GM18520 (cell line): ENCODE results near the gene RTN4R.
"Not testable (repeated sequence)": the region's sequence is repeated elsewhere in the genome, so short reads cannot be mapped to it uniquely, and the experiment has no call there.

Experiments
- ATAC-seq: cut with Tn5 transposase; IDR thresholded peaks from one replicate; pipeline ENCODE4 v1.9.1; 2021; ENCODE audit not compliant: unreplicated experiment

Gene RTN4R

DNA sequence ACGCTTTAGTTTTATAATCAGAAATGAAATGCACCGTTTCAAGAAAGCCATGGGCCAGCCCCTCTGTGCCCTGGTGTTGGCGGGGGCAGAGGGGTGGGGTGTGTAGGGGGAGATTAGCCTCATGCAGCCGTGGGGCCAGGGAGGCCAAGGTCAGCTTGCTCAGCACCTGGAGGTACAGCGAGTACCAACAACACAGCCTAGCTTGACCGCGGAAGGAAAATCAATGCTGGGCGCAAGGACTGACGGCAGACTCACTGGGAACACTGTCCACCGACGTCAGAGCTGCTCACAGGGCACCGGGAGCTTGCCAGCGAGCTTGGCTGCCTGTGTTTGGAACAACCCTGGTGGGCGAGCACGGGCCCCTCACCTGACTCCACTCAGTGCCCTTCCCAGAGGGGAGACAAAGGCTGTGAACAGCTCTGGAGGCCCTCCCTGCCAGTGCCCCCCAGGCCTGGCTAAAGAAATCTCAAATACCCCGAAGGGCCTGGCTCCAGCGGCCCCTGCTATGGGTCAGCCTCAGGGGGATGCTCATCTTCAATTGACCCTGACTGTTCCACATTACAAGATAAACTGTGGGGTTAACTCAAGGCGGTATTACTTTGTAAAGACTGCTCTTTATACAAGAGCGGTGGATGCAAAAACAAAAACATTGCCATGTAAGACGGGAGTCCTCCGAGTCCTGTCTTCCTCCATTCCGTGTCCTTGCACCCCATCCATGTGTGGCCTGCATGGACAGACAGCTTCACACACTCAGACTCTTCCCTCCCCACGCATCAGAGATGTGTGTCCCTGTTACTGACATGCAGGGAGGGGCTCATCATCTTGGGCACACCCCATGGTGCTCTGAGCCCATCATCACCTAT lies 21.3 kb upstream of the RTN4R start:
- not testable (repeated sequence) for ATAC-seq

DNA sequence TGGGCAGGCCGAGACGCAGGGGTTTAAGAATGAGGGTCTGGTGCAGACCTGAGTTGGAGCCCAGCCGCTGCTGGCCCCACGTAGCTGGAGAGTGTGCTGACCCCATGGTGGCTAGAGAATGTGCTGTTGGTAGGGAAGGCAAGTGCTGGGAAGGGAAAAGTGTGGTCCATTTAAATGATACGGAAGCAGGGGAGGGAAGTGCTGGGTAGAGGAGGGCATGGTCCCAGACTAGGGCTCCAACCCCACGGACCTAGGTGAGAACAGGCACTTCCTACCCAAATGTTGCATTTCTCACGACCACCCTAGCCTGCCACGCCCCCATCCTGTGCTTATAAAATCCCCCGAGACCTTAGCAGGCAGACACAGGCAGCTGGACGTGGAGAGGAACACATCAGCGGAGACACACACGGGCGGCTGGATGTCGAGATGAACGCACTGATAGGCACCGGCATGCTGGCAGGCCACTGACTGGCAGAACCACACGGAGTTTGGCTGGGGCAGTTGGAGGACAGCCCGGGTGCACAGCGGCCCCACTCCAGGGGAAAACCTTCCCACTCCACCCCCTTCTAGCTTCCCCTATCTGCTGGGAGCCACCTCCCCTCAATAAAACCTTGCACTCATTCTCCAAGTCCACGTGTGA lies 18.8 kb upstream of the RTN4R start:
- ATAC-seq, result not testable (repeated sequence)

DNA sequence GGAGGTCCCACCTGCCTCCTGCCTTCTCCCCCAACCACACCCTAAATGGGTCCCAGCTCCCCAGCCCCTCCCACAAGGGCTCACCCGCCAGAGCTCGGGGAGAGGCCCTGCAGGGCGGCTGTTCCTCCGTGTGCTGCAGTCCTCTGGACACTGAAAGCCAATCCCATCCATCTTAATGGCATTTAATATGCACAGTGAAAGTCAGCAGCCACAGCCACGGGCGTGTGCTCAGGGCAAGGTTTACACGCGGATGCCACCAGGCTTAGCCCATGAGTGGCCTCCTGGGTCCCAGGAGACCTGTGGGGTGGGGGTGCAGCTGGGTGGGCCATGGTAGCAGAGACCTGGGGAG lies 18.2 kb upstream of the RTN4R start:
- not testable (repeated sequence) for ATAC-seq

DNA sequence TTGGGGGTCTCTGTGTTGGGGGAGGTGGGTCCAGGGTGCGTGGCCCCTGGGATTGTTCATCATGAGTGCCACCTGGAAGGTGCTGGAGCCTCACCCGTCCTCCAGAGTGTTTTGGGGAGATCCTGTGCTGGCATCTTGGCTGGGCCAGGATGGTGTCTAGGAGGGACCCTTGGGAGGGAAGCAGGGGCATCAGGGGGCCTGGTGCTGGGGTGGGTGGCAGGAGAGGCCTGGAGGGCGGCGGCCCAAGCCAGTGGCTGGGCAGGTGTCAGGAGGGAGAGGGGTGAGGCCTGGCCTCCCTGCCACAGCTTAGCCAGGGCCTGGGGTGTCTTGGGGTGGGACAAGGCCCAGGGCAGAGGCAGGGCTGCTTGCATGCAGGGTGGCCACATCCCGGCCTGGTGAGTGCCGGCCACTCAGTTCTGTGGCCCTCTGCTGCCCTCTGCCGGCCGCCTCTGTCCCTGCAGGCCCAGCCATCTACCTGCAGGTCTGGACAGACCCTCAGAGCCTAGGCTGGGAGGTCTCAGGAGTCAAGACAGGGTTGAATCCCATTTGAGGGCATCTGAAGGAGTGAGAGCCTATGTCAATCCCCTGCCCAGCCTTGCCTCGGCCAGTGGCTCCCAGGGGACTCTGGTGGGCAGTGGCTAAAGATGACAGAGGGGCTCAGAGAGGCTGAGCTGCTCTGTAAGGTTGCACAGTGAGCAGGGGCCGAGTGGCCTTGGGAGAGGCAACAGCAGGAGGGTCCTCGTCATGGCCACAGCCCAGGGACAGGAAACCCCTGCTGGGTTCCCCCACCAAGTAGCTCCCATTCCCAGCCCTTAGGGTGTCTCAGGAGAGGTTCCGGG lies 17.6 kb upstream of the RTN4R start:
- not testable (repeated sequence) for ATAC-seq

DNA sequence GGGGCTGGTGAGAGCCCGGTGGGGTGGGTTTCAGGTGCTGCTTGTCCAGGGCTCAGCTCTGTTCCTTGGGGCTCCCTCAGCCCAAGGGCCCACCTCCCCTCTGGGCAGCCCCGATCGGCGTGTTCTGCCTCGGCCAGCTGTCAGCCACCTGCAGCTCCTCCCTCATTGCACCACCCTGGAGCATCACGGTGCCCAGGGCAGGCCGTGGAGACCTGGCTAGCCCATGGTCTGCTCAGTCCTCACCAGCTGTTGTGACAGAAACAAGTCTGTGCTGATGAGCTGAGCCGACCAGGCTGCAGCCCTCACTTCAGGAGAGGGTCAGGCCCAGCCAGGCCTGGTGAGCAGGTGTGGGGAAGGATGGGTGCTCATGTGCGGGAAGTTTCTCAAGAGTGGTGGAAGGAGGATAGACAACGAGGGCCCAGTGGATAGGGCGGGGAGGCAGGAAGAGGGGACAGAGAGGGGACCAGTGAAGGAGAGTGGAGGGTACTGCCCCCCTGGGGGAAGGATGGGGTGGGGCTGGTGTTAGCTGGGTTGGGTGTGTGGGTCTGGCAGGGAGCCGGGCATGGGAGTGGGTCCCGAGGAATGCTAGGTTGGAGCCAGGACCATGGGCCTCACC lies 16.5 kb upstream of the RTN4R start:
- ATAC-seq, result no peak

DNA sequence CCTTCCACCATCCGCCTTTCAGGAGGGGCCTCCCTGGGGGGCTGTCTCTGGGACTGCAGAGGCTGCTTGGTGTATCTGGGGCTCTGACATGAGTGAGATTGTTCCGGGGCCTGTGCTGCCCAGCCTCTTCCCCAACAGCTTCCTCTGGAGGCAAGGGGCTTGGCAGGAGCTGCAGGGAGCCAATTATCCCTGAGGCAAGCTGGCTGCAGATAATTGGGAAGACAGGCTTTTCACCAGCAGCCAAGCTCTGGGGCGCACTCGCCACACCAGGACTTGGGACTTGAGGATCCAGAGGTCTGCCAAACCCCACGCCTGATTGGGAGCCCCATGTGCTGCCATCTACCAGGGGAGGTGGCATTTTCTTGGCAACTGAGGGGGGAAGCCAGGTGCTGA lies 15.6 kb upstream of the RTN4R start:
- no peak for ATAC-seq

DNA sequence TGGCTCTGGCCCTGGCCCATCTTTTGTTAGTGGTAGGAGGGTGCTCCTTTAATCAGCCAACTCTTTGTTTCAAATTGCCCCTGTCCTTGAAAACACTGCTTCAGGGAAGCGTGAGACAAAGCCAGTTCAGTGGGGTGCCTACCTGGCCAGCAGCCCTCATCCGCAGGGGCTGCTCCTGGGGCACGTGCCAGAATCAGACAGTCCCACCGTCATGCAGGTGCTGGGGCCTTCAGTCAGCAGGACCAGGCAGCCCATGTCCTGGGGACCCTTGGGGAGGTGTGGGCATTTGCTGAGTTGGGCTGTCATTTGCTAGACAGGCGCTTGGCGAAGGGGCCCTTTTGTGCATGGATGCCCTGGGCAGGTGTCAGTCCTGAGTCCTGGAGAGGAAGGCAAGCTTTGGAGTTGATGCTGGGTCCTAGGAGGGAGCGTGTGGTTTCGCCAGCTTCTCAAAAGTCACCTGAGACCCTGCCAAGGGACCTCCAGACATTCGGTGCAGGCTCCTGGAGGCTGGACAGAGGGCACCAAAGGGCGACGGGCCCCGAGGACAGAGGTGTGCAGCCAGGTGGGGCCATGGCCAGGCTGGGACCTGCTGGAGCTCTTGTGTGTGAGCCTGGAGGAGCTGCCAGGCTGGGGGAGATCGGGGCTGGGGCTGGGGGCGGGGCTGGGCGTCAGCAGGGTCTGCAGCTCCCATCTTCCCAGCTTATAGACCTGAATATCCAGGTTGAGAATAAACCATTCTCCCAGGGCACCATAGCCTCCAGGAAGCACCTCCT lies 15.0 kb upstream of the RTN4R start:
- no peak for ATAC-seq

DNA sequence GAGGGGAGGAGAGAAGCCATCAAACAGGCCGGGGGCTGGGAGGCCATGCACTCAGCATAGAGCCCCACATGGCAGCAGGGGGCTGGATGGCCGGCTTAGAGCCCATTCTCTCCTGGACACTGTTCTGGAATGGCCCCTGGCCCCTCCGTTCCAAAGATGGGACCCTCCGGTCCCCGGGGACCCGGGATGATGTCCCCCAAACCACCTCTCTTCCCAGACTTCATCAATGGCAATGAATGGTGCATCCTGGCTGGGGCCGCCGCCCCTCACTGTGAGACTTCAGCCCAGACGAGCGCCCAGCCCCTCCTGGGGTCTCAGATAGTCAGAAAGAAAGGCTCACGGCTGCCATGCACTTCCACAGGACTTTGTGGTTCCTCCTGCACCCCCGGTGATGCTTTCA lies 13.8 kb upstream of the RTN4R start:
- no peak for ATAC-seq

DNA sequence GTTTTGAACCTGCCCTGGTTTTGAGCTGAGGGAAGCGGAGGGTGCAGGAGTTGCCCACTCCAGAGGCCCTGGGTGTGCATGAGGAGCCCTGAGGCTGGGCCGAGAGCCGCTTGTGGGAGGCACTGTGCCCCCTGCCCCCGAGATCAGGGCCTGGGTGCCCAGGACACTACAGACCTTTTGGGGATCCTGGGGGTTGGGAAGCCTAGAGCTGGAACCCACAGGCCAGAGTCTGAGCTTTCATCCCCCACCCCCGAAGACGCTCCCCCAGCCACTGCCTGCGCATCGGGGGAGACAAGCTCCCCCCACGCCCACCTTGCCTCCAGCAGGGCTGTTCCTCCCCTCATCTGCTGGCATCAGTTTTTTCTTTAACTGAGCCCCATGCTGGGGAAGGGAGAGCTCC lies 13.4 kb upstream of the RTN4R start:
- not testable (repeated sequence) for ATAC-seq

DNA sequence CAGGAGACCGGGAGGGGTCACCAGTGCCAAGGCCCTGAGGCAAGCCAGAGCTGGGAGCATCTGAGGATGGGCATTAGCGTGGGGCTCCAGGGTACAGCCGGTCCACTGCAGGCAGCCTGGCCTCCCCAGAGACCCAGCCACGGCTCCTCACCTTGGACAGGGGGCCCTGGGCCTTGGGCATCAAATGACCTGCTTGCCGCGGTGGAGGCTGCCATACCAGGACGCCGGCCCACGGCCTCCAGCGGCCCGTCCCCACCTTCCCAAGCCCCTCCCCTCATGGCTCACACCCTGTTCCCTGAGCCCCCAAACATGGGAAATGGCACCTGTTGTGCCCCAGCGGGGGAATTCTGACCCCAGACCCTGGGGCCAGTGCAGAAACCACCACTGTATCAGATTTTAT lies 12.7 kb upstream of the RTN4R start:
- ATAC-seq, result no peak

DNA sequence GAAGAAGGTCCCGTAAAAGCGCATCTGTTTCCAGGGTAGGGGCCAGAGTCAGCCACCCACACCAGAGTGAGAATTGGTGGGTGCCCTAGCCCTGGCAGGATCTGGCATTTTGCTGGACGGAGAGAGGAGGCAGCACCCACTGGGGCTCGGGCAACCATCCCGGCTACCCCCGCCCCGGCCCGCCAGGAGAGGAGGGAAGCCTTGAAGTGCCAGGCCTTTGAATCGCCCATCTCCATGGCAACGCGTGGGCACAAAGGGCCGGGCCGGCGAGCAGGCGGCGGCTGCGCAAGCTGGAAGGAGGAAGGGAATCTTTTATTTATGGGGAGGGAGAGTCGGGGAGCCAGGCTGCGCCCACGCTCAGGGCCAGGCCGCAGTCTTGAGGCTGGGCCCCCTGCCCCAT lies 12.0 kb upstream of the RTN4R start:
- not testable (repeated sequence) for ATAC-seq

DNA sequence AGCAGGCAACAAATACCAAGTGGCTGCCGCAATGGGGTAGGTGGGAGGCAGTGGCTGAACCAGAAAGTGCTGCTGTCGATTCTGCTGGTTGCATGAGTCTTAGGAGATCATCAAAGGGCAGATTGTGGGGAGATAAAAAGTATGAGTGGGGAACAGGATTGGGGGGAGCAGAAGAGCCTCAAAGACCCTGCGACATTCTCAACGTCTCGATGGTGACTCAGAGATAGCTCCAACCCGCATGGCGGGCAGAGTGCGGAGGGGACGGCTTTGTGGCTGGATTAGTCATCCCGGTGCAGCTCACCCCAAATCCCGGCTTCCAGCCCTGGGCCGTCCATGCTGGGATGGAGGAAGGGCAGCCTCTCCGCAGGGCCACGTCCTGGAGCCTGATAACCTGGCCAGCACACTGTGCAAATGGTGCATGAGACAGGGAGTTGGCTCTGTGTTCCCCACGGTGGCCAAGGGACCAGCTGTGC lies 11.6 kb upstream of the RTN4R start:
- ATAC-seq, result no peak

DNA sequence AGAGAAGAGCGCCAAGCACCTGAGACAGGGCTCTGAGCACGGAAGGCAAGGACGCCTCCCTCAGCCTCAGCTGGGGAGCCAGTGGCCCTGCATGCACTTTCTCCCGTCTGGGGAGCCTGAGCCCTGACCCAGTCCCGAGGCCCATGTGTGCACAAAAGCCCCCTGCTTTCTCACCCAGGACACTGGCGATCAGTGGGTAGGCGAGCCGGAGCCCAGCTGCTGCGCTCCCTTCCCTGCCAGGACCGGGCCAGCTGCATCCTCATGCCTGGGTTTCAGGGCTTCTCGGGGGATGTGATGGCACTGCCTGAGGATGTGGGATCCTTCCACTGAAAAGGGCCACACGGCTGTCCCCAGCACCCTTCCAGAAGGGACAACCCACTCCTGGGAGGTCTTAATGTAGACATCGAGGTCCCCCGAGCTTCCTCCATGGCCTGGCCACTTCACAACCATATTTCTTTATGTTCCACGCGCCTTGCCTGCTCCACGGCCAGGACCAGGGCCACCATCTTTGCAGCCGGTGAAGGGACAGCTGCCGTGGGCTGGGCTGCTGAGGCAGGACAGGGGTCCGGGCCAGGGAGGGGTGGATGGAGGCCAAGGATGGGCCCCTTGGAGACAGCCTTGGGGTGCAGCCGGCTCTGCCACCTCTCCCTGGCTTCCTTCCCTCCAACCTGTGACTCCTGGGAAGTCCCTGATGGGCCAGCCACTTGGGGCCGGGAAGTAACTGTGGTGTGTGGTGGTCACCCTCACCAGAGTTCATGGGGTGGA lies 10.8 kb upstream of the RTN4R start:
- ATAC-seq, result not testable (repeated sequence)

DNA sequence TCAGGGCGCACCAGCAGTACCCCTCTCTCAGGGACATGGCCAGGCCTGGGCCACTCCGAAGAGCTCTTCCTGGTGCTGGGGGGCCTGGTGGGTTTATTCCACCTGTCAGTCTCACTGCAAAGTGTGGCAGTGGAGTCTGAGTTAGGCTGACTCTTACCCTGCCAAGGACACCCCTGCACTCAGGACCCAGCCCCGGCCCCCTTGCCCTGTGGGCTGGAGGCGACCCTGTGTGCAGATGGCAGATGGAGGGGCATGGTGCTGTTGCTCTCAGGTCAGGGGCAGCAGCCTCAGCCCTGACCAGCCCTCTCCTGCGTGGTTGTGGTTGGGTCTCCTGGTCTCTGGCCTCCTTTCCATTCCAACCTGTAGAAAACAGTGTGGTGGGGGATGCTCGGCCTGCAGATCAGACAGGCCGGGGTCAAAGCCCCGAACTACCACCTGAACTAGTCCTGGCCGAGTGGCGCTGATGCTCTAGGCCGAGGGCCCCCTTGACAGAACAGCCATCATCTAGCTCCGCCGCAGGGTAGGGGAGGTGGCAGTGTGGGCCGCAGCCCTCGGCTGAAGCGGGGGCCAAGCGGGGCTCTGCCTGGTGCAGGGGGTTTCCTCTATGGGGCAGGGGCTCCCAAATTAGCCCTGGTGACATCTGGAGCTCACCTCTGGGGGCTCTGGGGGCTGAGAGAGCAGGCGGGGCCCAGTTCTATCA lies 10.0 kb upstream of the RTN4R start:
- ATAC-seq, result not testable (repeated sequence)

DNA sequence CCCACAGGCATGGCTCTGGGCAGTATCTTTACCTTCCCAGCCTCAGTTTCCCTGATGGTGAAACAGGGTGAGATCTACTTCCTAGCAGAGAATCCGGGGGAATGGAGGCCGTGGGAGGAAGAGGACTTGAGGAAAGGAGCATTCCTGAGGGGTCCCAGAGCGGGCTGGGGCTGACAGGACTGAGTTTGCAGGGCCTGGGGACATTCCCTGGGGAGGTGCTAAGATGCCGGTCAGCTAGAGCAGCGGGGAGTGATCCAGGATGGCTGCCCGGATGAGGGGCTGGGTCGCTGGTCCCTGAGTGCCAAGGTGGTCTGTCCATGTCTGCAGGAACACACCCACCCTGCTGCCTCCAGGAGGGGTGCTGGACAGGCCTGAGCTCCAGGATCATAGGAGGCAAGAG lies 8.3 kb upstream of the RTN4R start:
- no peak for ATAC-seq

DNA sequence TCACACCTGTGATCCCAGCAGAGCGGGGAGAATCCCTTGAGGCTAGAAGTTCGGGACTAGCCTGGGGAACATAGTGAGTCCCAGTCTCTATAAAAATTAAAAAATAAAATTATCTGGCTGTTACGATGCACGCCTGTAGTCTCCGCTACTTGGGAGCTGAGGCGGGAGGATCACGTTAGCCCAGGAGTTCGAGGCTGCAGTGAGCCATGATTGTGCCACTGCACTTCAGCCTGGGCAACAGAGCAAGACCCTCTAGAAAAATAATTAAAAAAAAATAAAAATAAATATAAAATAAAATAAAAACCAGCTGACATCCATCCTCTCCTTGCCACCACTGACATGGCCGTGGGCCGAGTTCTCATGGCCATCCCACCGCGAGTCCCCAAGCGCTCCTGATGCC lies 7.7 kb upstream of the RTN4R start:
- ATAC-seq, result no peak

DNA sequence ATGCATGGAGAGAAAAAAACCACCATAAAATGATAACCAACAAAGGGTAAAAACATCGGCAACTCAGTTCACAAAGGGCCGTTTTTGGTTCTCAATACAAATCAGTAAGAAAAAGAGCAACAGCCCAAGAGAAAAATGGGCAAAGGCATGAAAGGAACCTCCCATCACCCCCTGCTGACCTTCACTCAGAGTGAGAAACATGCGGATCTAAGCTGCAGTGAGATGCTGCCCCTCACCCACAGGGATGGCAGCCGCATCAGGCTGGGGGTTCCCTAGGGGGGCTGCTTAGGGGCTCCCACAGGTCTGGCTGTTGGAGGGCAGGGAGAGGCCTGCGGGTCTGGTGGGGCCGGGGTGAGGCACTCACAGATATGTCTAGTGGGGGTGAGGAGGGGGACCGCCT lies 7.2 kb upstream of the RTN4R start:
- ATAC-seq, result not testable (repeated sequence)

DNA sequence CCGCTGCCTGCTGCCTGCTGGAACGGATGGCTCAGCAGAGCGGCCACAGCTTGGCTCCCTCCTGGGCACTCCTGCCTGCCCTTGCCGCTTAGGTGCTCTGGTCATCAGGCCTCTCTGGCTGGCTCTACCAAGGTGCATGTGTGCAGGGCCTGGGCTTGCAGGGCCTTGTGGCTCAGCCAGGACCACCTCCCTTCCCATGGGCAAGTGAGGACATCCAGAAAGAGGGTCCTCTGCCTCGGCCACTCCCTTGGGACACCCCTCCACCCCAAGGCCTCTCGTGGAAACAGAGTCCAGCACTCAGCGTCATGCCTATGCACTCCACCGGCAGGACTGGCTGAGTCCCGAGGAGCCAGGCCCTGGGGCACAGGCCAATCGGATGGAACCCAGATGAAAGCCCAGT lies 6.3 kb upstream of the RTN4R start:
- ATAC-seq, result not testable (repeated sequence)

DNA sequence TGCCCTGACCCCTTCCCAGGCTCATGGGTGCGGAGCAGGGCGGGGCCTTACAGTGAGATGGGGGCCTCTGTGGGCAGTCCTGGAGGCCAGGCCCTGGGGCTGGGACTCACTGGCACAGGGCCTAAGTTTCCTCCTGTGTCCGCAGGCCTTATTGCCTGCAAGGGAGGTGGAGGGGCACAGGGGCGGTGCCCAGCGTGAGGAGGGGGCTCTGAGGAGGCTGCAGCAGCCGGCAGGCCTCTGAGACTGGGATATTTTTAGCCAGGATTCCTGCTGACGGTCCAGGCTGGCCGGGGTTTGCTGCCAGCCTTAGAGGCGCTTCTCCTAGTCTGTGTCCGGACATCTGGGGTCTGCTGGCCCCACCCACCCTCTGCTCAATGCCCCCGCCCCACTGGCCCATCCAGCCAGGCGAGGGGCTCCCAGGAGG lies 5.7 kb upstream of the RTN4R start:
- no peak for ATAC-seq
